Measurements from ENCODE around the gene ANKH. TPM values are rescaled to one million over a fixed set of nuclear protein-coding genes. Genes with fewer than 3 reads are reported as not detected.

The ANKH gene
- total and polyA plus RNA-seq, 4 donors, result 9.3 to 57.1 (median 37.4) TPM

GRCh38 chr5:14739538-14739937 lies 132.0 kb downstream of the ANKH start:
- Histone ChIP-seq H3K27me3 (ENCODE audit: control insufficient read depth in 4 of 4, insufficient read depth in 4 of 4, low read length in 3 of 4) (no peaks in the 10 kb centered on the region), H3K4me3 (ENCODE audit: low read depth in 1 of 3, low read length in 3 of 3) (no peak overlapping the region), H3K36me3 (ENCODE audit: control insufficient read depth in 4 of 4, insufficient read depth in 3 of 4, low read depth in 1 of 4, low read length in 3 of 4) (peaks cover 10 to 24% (median 23%) of the 10 kb centered on the region in 4 donors), H3K9ac (ENCODE audit: low read depth in 1 of 2, low read length in 2 of 2) (no peak overlapping the region), H3K4me1 (ENCODE audit: control insufficient read depth in 4 of 4, insufficient read depth in 4 of 4, low read length in 3 of 4) (peaks cover 4 to 13% (median 9%) of the 10 kb centered on the region in 4 donors), H3K27ac (ENCODE audit: low read depth in 1 of 2, low read length in 2 of 2) (no peak overlapping the region), H3K9me3 (ENCODE audit: control insufficient read depth in 4 of 4, low read length in 3 of 4) (no peaks in the 10 kb centered on the region)
- TF ChIP-seq RAD21 (IDR thresholded peaks at IDR 0.05) (no peak), EGR1 (IDR thresholded peaks at IDR 0.05; ENCODE audit: low read depth in 2 of 2) (no peak), TAF1 (conservative IDR thresholded peaks at IDR 0.05) (no peak), ATF3 (IDR thresholded peaks at IDR 0.05) (no peak), SP1 (IDR thresholded peaks at IDR 0.05) (no peak), FOXA2 (IDR thresholded peaks at IDR 0.05) (no peak), RXRA (IDR thresholded peaks at IDR 0.05) (no peak), REST (IDR thresholded peaks at IDR 0.05) (no peak), NR2F2 (IDR thresholded peaks at IDR 0.05) (no peak), FOXA1 (IDR thresholded peaks at IDR 0.05) (no peak), HNF4A (conservative IDR thresholded peaks at IDR 0.05) (no peak), GABPA (IDR thresholded peaks at IDR 0.05 in 1 of 2, conservative IDR thresholded peaks at IDR 0.05 in 1 of 2) (no peak), CTCF (IDR thresholded peaks at IDR 0.05; ENCODE audit: low read depth, low read length, missing input control) (no peak), YY1 (IDR thresholded peaks at IDR 0.05) (no peak), MAX (IDR thresholded peaks at IDR 0.05) (no peak), JUND (IDR thresholded peaks at IDR 0.05) (no peak), HNF4G (IDR thresholded peaks at IDR 0.05) (no peak)
- TF ChIP-seq, protein P1, sequence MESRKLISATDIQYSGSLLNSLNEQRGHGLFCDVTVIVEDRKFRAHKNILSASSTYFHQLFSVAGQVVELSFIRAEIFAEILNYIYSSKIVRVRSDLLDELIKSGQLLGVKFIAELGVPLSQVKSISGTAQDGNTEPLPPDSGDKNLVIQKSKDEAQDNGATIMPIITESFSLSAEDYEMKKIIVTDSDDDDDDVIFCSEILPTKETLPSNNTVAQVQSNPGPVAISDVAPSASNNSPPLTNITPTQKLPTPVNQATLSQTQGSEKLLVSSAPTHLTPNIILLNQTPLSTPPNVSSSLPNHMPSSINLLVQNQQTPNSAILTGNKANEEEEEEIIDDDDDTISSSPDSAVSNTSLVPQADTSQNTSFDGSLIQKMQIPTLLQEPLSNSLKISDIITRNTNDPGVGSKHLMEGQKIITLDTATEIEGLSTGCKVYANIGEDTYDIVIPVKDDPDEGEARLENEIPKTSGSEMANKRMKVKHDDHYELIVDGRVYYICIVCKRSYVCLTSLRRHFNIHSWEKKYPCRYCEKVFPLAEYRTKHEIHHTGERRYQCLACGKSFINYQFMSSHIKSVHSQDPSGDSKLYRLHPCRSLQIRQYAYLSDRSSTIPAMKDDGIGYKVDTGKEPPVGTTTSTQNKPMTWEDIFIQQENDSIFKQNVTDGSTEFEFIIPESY (IDR thresholded peaks at IDR 0.05), result no peak
- DNase-seq (ENCODE audit: low spot score), result no peak
- WGBS, result 93% methylated on average over 3 of the region's 3 CpGs
